Skeletal muscle satellite cell (primary cell): ENCODE measurements around the gene CRADD.
"Not testable (repeated sequence)": the region's sequence is repeated elsewhere in the genome, so short reads cannot be mapped to it uniquely, and the experiment has no call there.

Source experiments
- H3K27me3 ChIP-seq: 2 replicates; pipeline ENCODE4 v1.7.0; 2013; ENCODE audit warnings: low read length; ENCODE audit not compliant: control insufficient read depth, insufficient read depth
- H3K36me3 ChIP-seq: 2 replicates; pipeline ENCODE4 v1.7.0; 2013; ENCODE audit warnings: mild to moderate bottlenecking, control low read depth, low read length; ENCODE audit not compliant: insufficient read depth
- H3K4me1 ChIP-seq: 2 replicates; pipeline ENCODE4 v1.7.0; 2013; ENCODE audit warnings: low read length; ENCODE audit not compliant: control insufficient read depth, insufficient read depth
- H3K4me2 ChIP-seq: 2 replicates; pipeline ENCODE4 v1.7.0; 2013; ENCODE audit warnings: mild to moderate bottlenecking, low read length
- H3K4me3 ChIP-seq: 2 replicates; pipeline ENCODE4 v1.7.0; 2013; ENCODE audit warnings: low read length
- H3K9ac ChIP-seq: 2 replicates; pipeline ENCODE4 v1.7.0; 2013; ENCODE audit warnings: mild to moderate bottlenecking, low read depth, low read length, moderate library complexity
- H3K9me3 ChIP-seq: replicated peaks from 2 replicates; pipeline ENCODE4 v1.7.0; 2013; ENCODE audit warnings: mild to moderate bottlenecking, control low read depth, low read length

Gene CRADD

DNA sequence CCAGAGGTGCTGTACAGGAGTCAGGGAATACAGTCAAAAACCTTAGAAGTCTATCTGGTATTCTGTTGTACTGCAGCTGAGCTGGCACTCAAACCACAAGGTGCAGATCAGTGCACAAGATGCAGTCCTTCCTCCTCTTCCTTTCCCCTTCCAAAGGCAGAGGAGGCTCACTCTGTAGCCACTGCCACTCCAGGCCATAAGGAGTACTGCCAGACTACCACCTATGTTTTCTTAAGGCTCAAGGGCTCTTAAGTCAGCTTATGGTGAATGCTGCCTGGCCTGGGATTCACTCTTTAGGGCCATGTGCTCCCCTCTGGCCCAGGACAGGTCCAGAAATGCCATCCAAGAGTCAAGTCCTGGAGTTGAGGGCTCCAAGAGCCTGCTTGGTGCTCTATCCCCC, 200.3 kb downstream of the CRADD start:
- no peaks in the 10 kb centered on the region for H3K36me3 ChIP-seq
- no peak overlapping the region for H3K9ac ChIP-seq
- no peak overlapping the region for H3K4me3 ChIP-seq
- no peaks in the 10 kb centered on the region for H3K9me3 ChIP-seq
- peaks cover 11% of the 10 kb centered on the region for H3K4me1 ChIP-seq
- H3K4me2 ChIP-seq = no peak overlapping the region
- no peaks in the 10 kb centered on the region for H3K27me3 ChIP-seq

DNA sequence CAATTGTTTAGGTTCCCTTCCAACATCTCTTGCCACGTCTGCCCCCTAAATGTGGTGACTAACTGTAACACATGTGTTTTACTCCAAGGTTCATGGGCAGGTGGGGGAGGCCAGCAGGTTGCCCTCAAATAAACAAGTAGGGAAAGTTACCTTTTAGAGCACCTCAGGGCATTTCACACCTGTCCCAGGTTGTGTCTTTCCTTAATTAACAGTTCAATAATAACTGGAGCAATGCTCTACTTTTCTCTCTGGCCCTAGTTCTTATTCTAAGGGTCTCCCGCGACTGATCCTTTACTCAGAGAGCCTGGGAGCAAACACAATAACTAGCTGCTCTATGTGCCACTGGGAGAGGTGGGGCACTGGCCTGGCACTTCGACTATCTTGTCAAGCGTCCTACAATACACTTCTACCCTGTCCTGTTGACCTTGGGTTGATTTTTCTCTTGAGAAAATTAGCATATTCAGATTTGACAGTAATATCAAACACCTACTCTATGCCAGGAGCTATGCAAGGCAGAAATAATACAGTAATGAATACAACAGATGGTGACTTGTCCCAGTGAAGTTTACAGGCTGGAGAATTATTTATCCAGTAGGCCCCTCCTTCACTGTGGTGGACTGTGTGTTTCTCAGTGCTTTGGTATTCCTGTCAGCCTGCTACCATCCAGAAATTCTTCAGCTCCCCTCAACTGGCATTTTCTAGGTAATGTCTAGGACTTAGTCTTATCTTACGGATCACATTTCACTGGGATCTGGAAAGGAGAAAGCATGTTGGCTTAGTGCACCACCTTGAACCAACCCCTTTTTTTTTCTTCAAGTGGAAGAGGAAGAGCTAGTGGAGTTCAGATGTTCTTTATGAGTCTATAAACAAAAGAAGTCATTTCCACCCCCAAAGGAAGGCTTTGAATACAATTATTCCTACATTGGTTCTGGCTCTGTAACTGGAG, 202.6 kb downstream of the CRADD start:
- no peaks in the 10 kb centered on the region for H3K9me3 ChIP-seq

DNA sequence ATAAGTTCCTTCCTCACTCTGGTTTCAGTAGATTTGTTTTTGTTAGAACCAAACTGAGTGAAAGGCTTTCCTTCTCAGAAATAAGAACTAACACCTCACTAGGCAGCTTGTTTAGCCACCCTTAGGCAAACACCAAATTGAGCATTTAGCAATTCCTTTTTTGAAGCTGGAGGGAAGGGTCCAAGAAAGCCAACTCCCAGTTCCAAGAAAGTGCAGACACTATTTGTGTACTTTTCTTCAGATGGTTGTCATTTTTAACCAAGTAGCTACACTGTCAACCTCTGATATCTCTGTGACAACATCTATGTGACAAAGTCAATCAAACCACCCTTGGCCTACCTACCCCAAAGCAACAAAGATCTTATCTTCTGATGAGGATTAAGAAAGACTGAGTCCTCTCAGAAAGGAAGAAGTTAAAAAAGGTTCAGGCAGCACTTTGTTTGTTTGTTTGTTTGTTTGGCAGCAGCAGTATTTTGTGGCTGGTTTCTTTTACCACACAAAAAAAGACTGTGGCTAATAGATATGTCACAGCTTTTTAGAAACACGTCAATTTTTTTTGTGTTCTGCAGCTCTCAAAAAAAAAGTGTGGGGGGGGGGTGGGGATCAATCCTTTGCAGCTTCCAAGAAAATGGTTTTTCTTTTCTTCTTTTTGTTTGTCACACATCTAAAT, 203.8 kb downstream of the CRADD start:
- Histone ChIP-seq H3K27me3 (no peaks in the 10 kb centered on the region), H3K4me1 (peaks cover 27% of the 10 kb centered on the region), H3K36me3 (no peaks in the 10 kb centered on the region), H3K4me2 (no peak overlapping the region), H3K9me3 (no peaks in the 10 kb centered on the region), H3K4me3 (no peak overlapping the region), H3K9ac (no peak overlapping the region)

More for the DNA sequence above, 202.6 kb downstream of the CRADD start:
- Histone ChIP-seq H3K9ac (no peak overlapping the region), H3K36me3 (no peaks in the 10 kb centered on the region), H3K4me1 (peaks cover 23% of the 10 kb centered on the region), H3K4me3 (no peak overlapping the region), H3K27me3 (no peaks in the 10 kb centered on the region), H3K4me2 (no peak overlapping the region)

DNA sequence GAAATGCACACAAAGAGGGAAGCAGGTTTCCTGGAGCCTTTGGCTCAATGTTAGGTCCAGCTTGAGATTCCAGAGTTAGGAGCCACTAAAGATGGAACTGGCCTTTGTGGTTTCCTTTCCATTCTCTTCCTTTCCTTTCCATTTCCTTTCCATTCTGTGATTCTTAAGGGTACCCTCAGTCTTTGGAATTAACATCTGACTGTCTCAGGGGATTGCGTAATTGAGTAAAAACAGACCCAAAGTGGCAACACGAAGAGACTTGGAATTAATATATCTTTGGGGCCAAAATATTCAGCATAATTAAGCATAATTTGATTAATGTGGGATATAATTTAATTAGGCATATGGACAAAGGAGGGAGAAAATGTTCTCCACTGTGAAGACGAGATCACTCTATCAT, 205.6 kb downstream of the CRADD start:
- Histone ChIP-seq H3K4me2 (no peak overlapping the region), H3K4me1 (peaks cover 36% of the 10 kb centered on the region), H3K4me3 (no peak overlapping the region), H3K9ac (no peak overlapping the region), H3K9me3 (no peaks in the 10 kb centered on the region), H3K36me3 (no peaks in the 10 kb centered on the region), H3K27me3 (no peaks in the 10 kb centered on the region)

DNA sequence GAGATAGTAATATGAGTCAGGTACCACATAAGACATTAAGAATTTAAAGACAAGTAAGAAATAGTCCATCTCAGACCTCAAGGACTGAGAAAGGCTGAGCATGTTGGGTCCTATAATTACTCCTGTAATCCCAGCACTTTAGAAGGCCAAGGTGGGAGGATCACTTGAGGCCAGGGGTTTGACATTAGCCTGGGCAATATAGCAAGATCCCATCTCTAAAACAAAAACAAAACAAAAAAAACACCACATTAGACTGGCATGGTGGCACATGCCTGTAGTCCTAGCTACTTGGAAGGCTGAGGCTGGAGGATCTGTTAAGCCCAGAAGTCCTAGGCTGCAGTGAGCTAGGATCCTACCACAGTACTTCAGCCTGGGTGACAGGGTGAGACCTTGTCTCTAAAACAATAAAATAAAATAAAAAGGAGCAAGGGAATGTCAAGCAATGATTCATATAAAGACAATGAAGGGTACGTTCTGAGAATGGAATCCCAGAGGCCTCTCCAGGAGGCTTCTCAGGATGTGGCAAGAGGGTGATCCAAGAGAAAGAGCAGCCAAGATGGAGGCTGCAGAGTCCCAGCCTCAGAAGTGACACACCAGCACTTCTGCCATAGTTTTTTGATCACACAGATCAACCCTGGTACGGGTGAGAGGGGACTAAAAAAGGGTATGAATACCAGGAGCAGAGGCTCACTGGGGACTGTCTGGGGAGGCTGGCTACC, 206.4 kb downstream of the CRADD start:
- H3K27me3 ChIP-seq = no peaks in the 10 kb centered on the region
- H3K36me3 ChIP-seq = no peaks in the 10 kb centered on the region
- no peak overlapping the region for H3K9ac ChIP-seq
- no peaks in the 10 kb centered on the region for H3K9me3 ChIP-seq
- H3K4me1 ChIP-seq = peaks cover 36% of the 10 kb centered on the region
- H3K4me3 ChIP-seq = no peak overlapping the region
- no peak overlapping the region for H3K4me2 ChIP-seq

DNA sequence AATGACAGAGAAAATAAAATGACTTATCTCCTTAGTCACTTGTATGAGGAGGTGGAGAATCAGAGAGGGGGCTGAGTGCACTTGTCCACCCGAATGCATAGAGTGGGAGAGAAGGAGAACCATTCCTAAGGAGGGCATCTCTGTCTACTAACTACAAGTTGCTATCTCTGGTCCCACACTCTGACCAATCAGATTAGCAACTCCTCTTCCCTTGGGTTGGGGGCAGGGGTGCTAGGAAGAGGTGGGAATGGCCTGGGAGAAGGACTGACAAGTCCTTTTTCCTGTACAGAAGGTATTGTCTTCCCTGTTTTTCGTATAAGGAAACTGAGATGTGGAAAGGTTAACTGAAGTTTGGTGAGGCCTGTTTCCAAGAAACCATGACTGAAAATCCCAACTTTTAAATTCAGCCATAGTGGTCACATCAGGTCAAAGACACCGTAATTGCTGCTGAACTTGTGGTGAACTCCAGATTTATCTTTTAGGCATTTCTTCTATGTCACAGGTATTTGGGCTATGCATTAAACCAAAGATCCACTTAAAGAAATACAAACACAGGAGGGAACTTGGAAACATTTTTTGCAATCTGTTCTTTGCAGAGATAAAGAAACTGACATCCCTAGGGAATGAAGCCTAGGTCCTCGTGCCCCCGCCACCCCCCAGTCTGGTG, 207.8 kb downstream of the CRADD start:
- Histone ChIP-seq H3K9me3 (no peaks in the 10 kb centered on the region), H3K9ac (no peak overlapping the region), H3K4me3 (no peak overlapping the region), H3K36me3 (no peaks in the 10 kb centered on the region), H3K4me2 (no peak overlapping the region), H3K4me1 (peaks cover 32% of the 10 kb centered on the region), H3K27me3 (no peaks in the 10 kb centered on the region)

DNA sequence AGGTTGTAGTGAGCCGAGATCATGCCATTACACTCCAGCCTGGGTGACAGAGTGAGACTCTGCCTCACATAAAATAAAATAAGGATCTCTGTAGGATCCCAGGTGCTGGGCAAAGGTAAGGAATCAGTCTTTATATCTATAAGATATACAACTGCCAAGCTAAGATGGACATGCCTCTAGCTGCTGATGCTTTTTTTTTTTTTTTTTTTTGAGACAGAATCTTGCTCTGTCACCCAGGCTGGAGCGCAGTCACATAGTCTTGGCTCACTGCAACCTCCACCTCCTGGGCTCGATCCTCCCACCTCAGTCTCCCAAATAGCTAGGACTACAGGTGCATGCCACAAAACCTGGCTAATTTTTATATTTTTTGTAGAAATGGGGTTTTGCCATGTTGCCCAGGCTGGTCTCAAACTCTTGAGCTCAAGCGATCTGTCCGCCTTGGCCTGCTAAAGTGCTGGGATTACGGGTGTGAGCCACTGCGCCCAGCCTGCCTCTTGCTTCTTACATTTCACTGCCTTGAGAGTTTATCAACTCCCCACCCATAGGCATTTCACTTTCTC, 208.9 kb downstream of the CRADD start:
- not testable (repeated sequence) for H3K9ac ChIP-seq, H3K9me3 ChIP-seq, H3K4me3 ChIP-seq, H3K36me3 ChIP-seq, H3K27me3 ChIP-seq
- Histone ChIP-seq H3K4me2 (peak overlapping the region; percentile 4), H3K4me1 (peaks cover 25% of the 10 kb centered on the region)

DNA sequence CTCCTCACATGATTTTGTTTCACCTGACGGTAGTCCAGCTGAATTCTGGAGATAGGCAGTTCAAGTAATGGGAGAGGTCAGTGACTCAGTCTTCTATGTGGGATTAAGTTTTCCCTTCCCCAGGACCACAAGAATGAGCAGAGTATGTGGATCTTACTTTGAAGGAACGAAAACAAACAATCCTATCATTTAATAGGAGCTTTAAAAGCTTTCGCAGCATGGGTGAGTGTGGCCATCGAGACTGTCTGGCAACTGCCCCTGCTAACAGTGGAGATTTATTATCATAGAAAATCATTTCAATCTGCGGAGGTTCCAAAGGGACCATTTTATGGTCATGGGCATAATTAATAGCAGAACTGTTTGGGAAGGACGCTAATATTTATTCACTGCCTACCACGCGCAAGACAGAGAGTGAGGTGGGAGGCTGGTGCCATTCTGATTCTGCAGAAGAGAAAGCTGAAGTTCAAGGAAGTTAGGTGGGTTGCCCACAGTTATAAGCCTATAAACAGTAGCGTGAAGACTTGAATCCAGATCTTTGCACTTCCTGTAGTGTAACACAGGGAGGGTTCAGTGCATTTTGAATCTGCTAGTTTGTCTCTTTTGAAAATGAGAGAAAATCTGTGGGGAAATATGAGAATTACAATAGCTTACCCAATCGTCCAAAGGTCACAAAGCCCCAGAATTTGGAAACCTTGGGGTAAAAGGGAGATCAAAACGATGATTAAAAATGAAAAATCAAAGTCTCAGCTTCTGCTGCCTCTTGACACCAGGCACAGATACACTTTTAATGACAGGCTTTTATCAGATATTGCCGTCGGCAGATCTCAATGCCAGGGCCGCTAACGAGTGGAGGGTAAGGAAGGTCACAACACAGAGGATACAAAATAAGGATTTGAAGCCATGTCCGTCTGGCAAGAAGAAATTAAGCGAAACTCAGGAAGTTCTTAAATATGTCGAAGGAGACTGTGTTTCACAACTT, 209.6 kb downstream of the CRADD start:
- Histone ChIP-seq H3K27me3 (no peaks in the 10 kb centered on the region), H3K4me3 (no peak overlapping the region)

DNA sequence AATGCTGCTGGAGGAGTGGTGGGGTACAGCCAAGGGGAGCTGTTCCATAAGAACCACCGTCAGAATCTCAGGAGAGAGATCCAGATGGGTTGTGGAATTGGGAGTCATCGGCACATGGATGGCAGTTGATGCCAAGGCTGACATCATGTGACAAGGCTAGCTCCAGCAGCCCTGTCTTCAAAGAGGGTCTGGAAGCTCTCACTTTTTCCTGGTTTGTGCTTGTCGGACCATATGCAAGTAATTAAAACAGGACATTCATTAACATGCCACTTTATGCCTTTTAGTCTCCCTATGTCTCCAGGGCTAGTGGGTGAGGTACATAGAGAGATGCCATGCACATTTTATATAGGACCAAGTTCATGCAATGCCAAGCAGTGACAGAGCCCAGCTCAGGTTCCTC, 211.8 kb downstream of the CRADD start:
- no peak overlapping the region for H3K4me2 ChIP-seq
- no peaks in the 10 kb centered on the region for H3K36me3 ChIP-seq
- H3K4me3 ChIP-seq = no peak overlapping the region
- H3K9ac ChIP-seq = no peak overlapping the region
- H3K27me3 ChIP-seq = no peaks in the 10 kb centered on the region
- no peaks in the 10 kb centered on the region for H3K9me3 ChIP-seq
- peaks cover 18% of the 10 kb centered on the region for H3K4me1 ChIP-seq

More for the DNA sequence above, 209.6 kb downstream of the CRADD start:
- H3K9me3 ChIP-seq = no peaks in the 10 kb centered on the region
- peak overlapping the region; percentile 4 for H3K4me2 ChIP-seq
- H3K36me3 ChIP-seq = no peaks in the 10 kb centered on the region
- H3K4me1 ChIP-seq = peaks cover 25% of the 10 kb centered on the region
- H3K9ac ChIP-seq = no peak overlapping the region

DNA sequence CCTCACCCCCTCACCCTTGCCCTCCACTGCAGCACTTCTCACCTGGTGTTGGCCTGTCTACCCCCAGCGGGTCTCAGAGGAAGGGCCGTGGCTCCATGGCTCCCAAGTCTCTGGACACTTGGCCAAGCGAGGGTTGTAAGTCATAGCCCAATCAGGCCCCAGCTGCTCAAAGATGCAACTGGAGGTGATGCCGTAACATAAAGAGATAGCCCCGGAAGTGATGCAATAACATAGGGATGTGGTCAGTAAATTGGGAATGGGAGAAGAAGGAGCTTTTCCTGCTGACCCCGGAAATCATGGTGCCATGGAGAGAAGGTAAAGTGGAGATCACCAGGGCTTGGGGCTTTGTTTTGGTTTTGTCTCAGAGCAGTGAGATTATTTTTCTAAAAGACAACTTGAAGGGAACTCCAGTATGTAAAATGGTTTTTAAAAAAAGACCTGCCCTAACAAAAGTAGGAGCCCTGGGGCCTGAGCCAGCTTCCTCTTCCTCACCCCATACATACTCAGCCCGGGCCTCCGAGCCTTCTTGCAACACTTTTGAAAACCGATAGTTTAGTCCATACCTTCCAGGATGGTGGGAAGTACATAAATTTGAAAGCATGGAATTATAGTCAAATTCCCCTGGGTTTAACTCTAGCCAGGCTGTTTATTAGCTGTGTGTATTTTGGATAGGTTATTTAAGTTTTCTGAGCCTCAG, 212.5 kb downstream of the CRADD start:
- peaks cover 19% of the 10 kb centered on the region for H3K4me1 ChIP-seq
- no peaks in the 10 kb centered on the region for H3K27me3 ChIP-seq
- no peak overlapping the region for H3K9ac ChIP-seq
- no peak overlapping the region for H3K4me2 ChIP-seq
- H3K36me3 ChIP-seq = no peaks in the 10 kb centered on the region
- no peak overlapping the region for H3K4me3 ChIP-seq
- H3K9me3 ChIP-seq = no peaks in the 10 kb centered on the region
